SH-SY5Y (cell line): ENCODE measurements around the gene ZNF606.

Experiments used
- GATA2 ChIP-seq: IDR thresholded peaks from 2 replicates; pipeline ENCODE4 v1.6.1; 2011; ENCODE audit warnings: mild to moderate bottlenecking, low read depth, low read length
- GATA3 ChIP-seq: IDR thresholded peaks from 2 replicates; pipeline ENCODE4 v1.6.1; 2011; ENCODE audit warnings: low read depth, mild to moderate bottlenecking, low read length, moderate library complexity

GRCh38 chr19:58021541-58022282 lies 19.1 kb upstream of the ZNF606 start:
- TF ChIP-seq GATA2 (no peak), GATA3 (no peak)
